Uterus (tissue), 4 donors: ENCODE results near the gene EYS. TPM values are rescaled to one million over a fixed set of nuclear protein-coding genes. Genes with fewer than 3 reads are reported as not detected.
A peak's percentile ranks its signal among the peaks of the same experiment; 100 is the strongest.

Source experiments
- DNase-seq, 2 donors: peaks; one replicate each; pipeline ENCODE4 v3.0.0-alpha.2; 2019 to 2020
- H3K27ac ChIP-seq, 2 donors: fragments of 200-600 bp; sonication (generic); 1 replicate in 1 of 2; 2 replicates in 1 of 2; pipeline ENCODE4 v1.5.1; 2016 to 2018
- H3K27me3 ChIP-seq, 2 donors: fragments of 200-600 bp; sonication (generic); one replicate each; pipeline ENCODE4 v1.5.1; 2018 to 2019; ENCODE audit warnings: control low read depth in 1 of 2
- H3K36me3 ChIP-seq, 2 donors: fragments of 200-600 bp; sonication (generic); one replicate each; pipeline ENCODE4 v1.5.1; 2019; ENCODE audit warnings: control low read depth in 1 of 2
- H3K4me1 ChIP-seq, 2 donors: fragments of 200-600 bp; sonication (generic); one replicate each; pipeline ENCODE4 v1.5.1; 2018 to 2019; ENCODE audit warnings: control low read depth in 1 of 2
- H3K4me3 ChIP-seq, 2 donors: fragments of 200-600 bp; sonication (generic); 1 replicate in 1 of 2; 2 replicates in 1 of 2; pipeline ENCODE4 v1.5.1; 2018 to 2019; ENCODE audit warnings: mild to moderate bottlenecking in 1 of 2
- H3K9me3 ChIP-seq, 2 donors: fragments of 200-600 bp; sonication (generic); one replicate each; pipeline ENCODE4 v1.5.1; 2019; ENCODE audit warnings: control low read depth in 1 of 2
- POLR2A ChIP-seq, 2 donors: fragments of 450-650 bp; IDR thresholded peaks; one replicate each; pipeline ENCODE4 v1.6.1; 2016; ENCODE audit warnings: antibody characterized with exemption in 2 of 2, mild to moderate bottlenecking in 1 of 2, moderate library complexity in 1 of 2
- intact Hi-C: fragments of 100-400 bp; cut with DNase I; formaldehyde crosslinking; loops from one replicate; pipeline ENCODE4 v1.15.1; 2023; ENCODE audit warnings: low total_unique reads
- total RNA-seq, 4 donors: library from RNA; depleted of rRNA in 3 of 4; stranded (reverse); fragments of >200 nt in 3 of 4; gene quantifications; one replicate each; pipeline versions ENCODE4 v1.1.0 to v1.2.4, GENCODE V29; 2014 to 2023
- TF ChIP-seq, protein P1 (sequence below), 4 experiments: fragments of 200-600 bp in 2 of 4; fragments of 450-650 bp in 2 of 4; sonication (generic) in 2 of 4; IDR thresholded peaks; one replicate each; pipeline ENCODE4 v1.5.1; 2016 to 2019; ENCODE audit warnings: antibody characterized with exemption in 4 of 4, mild to moderate bottlenecking in 2 of 4, moderate library complexity in 1 of 4
- donor health status: DM: yes; HTN: yes; CAD: no.

EYS gene
- total RNA-seq, 4 donors from 2014 or later: 1.3 TPM; not detected in 3

DNA sequence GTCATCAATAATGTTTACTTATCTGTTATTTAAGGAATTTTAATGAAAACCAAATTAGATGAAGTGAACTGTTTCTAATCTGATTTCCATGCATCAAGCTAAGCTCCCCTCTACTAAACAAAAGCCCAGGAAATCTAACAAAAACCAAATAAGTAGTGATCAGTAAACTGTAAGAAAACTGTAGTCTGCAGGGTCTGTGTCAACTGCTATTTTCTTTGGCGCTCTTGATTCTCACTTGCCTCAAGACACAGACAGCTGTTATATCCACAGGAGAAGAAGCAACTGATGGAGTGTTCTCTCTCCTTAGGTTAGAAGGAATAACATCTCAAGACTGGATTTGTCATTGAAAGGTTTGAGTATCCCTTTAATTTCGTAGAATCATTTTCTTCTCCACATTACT lies 1777.9 kb downstream of the EYS start:
- intact Hi-C loops: no loop called here
- TF ChIP-seq, protein P1, sequence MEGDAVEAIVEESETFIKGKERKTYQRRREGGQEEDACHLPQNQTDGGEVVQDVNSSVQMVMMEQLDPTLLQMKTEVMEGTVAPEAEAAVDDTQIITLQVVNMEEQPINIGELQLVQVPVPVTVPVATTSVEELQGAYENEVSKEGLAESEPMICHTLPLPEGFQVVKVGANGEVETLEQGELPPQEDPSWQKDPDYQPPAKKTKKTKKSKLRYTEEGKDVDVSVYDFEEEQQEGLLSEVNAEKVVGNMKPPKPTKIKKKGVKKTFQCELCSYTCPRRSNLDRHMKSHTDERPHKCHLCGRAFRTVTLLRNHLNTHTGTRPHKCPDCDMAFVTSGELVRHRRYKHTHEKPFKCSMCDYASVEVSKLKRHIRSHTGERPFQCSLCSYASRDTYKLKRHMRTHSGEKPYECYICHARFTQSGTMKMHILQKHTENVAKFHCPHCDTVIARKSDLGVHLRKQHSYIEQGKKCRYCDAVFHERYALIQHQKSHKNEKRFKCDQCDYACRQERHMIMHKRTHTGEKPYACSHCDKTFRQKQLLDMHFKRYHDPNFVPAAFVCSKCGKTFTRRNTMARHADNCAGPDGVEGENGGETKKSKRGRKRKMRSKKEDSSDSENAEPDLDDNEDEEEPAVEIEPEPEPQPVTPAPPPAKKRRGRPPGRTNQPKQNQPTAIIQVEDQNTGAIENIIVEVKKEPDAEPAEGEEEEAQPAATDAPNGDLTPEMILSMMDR (IDR thresholded peaks at IDR 0.05): no peak
- TF ChIP-seq POLR2A (IDR thresholded peaks at IDR 0.05): no peak
- Histone ChIP-seq H3K4me3 (no peak overlapping the region), H3K36me3 (no peaks in the 10 kb centered on the region), H3K9me3 (no peaks in the 10 kb centered on the region), H3K27ac (no peak overlapping the region), H3K27me3 (no peaks in the 10 kb centered on the region), H3K4me1 (no peaks in the 10 kb centered on the region)
- DNase-seq: no peak

DNA sequence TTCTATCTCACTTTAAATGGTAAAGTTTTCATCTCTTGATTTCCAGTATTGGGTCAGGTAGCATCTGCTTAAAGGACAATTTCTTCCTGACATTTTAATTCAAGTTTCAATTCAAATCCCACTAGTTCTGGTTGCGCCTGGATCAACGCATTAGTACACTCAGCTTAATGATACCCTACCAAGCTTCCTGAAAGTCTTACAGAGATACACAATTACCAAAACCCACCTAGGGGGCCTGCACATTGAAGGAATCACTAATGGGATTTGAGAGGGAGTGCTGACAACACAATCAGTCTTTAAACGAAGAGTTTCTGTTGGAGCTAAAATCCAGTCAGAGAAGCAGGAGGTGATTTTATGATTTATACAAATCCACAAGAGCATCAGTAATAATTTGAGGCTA lies 1778.4 kb downstream of the EYS start:
- no peak for TF ChIP-seq POLR2A (IDR thresholded peaks at IDR 0.05)
- TF ChIP-seq, protein P1 (IDR thresholded peaks at IDR 0.05): no peak
- intact Hi-C loops: no loop called here
- Histone ChIP-seq H3K36me3 (no peaks in the 10 kb centered on the region), H3K27me3 (no peaks in the 10 kb centered on the region), H3K27ac (no peak overlapping the region), H3K4me1 (no peaks in the 10 kb centered on the region), H3K9me3 (no peaks in the 10 kb centered on the region), H3K4me3 (no peak overlapping the region)
- no peak for DNase-seq

DNA sequence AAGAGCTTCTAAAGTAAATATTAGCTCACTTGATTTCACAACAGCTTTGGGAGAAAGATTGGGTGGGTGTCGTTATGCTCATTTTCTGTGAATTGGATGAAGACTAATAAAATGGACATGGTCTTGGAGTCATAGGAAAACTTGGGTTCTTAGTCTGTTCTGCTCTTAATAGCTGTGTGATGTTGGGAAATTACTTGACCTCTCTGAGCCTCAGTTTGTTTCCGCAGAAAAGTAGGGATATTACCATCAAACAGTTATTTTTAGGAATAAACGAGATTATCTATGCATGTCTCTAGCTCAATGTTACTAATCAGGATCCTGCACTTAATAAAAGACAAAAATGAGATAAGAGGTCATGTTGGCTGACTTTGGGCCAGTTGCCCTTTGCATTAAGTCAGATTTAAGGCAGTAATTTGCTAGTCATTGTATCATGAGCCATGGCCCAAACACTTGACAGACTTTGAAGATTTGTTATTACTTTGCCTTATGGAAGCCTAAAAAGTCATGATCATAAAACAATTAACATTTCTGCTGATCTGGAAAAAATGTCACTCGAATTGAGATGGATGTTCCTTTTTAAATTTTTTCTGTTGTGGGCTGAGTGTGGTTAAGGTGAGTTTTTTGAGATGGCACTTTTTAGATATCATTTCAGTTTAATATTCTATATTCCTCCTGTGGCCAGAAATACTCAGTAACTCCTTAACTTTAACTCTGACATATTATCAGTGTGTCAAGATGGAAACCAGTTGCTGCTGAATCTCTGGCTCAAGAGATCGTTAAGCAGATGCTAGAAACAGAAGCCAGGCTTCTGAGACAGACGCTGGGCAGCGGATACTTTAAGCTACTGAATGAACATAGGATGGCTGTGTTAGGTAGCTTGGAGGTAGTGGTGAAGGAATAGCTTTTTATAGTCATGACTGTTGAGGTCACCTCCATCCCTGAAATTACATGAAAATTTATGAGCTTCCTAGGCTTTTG lies 1779.8 kb downstream of the EYS start:
- no peak for DNase-seq
- TF ChIP-seq, protein P1 (IDR thresholded peaks at IDR 0.05): no peak
- no peak for TF ChIP-seq POLR2A (IDR thresholded peaks at IDR 0.05)
- H3K4me1 ChIP-seq: no peaks in the 10 kb centered on the region

DNA sequence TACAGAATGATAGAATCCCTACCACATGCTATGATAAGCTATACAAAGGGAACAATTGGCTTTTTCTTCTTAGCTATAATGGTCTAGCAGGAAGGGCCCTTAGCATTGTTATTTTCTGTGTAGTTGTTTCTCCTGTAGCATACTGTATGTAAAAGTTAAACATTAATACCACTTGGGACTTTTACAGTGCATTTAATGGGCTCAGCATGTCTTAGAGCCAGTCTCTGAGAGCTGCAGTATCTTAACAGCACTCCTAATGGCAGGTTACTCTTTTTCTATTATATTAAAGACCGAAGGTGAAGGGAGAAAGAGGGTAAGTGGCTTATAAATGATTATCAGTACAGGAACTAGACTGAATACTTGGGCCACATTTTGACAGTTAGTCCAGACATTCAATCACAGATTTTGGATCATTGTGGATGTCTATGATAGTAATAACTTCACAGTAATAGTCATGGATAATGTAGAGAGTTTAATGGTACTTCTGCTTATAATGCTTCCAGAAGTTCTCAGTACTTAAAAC lies 1780.7 kb downstream of the EYS start:
- DNase-seq: no peak
- H3K27ac ChIP-seq: no peak overlapping the region
- no peaks in the 10 kb centered on the region for H3K27me3 ChIP-seq
- H3K4me3 ChIP-seq: no peak overlapping the region
- intact Hi-C loops: no loop called here
- no peaks in the 10 kb centered on the region for H3K36me3 ChIP-seq
- H3K9me3 ChIP-seq: no peaks in the 10 kb centered on the region
- H3K4me1 ChIP-seq: no peaks in the 10 kb centered on the region
- no peak for TF ChIP-seq POLR2A (IDR thresholded peaks at IDR 0.05)
- TF ChIP-seq, protein P1 (IDR thresholded peaks at IDR 0.05): no peak

More for the DNA sequence above, 1779.8 kb downstream of the EYS start:
- Histone ChIP-seq H3K27me3 (no peaks in the 10 kb centered on the region), H3K27ac (no peak overlapping the region), H3K36me3 (no peaks in the 10 kb centered on the region), H3K9me3 (no peaks in the 10 kb centered on the region), H3K4me3 (no peak overlapping the region)
- intact Hi-C loops: no loop called here

DNA sequence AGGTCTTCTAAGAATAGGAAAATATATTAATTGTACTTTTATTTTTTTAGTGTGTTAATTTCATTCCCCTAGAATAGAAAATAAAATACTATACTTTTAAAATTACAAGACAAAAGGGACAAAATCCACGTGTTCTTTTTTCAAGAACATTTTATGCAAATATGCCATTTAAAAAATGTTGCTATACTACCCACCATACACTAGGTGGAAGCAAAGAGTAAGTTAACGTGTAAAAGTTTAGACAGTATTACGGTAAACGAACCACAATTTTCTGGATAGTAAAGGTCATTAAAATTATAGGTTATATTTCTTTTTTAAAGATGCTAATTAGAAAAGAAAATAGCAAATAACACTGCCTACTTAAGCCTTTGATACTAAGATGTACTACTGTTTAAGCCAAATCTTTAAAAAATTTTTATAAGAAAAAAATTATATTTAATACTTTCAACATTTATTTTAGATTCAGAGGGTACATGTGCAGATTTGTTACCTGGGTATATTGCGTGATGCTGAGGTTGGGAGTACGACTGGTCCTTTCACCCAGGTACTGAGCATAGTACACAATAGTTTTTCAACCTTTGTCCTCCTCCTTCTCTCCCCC lies 1783.8 kb downstream of the EYS start:
- intact Hi-C loops: no loop called here

More for the DNA sequence above, 1783.8 kb downstream of the EYS start:
- Histone ChIP-seq H3K27ac (no peak overlapping the region), H3K36me3 (no peaks in the 10 kb centered on the region), H3K27me3 (no peaks in the 10 kb centered on the region), H3K4me1 (no peaks in the 10 kb centered on the region), H3K4me3 (no peak overlapping the region), H3K9me3 (no peaks in the 10 kb centered on the region)
- TF ChIP-seq POLR2A (IDR thresholded peaks at IDR 0.05): no peak
- TF ChIP-seq, protein P1 (IDR thresholded peaks at IDR 0.05): peak; percentile 41 to 61 (median 54)
- DNase-seq: no peak
